ENCODE measurements around the gene STARD7. TPM values are rescaled to one million over a fixed set of nuclear protein-coding genes. Genes with fewer than 3 reads are reported as not detected.

Gene STARD7
- polyA plus RNA-seq, 1 donor (not counting 4 experiments of a cell fraction or from before 2014, with no cell fraction given): 73.4 TPM

DNA sequence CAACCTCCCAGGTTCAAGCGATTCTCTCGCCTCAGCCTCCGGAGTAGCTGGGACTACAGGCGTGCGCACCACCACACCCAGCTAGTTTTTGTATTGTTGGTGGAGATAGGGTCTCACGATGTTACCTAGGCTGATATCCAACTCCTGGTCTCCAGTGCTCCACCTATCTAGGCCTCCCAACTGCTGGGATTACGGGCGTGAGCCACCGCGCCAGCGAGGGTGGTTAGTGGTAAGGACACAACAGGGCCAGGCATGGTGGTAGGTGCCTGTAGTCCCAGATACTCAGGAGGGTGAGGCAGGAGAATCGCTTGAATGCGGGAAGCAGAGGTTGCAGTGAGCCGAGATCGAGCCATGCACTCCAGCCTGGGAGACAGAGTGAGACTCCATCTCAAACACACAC lies 36.8 kb downstream of the STARD7 start:
- TF ChIP-seq, protein P1, sequence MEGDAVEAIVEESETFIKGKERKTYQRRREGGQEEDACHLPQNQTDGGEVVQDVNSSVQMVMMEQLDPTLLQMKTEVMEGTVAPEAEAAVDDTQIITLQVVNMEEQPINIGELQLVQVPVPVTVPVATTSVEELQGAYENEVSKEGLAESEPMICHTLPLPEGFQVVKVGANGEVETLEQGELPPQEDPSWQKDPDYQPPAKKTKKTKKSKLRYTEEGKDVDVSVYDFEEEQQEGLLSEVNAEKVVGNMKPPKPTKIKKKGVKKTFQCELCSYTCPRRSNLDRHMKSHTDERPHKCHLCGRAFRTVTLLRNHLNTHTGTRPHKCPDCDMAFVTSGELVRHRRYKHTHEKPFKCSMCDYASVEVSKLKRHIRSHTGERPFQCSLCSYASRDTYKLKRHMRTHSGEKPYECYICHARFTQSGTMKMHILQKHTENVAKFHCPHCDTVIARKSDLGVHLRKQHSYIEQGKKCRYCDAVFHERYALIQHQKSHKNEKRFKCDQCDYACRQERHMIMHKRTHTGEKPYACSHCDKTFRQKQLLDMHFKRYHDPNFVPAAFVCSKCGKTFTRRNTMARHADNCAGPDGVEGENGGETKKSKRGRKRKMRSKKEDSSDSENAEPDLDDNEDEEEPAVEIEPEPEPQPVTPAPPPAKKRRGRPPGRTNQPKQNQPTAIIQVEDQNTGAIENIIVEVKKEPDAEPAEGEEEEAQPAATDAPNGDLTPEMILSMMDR (optimal IDR thresholded peaks at IDR 0.05 in 1 of 3, IDR thresholded peaks at IDR 0.05 in 1 of 3, conservative IDR thresholded peaks at IDR 0.05 in 1 of 3; ENCODE audit: extremely low read depth in 1 of 3, insufficient read depth in 2 of 3, low read length in 3 of 3): no peak
- no peak for TF ChIP-seq EZH2 (IDR thresholded peaks at IDR 0.05; ENCODE audit: low read length)
- no peaks in the 10 kb centered on the region for H3K79me2 ChIP-seq (ENCODE audit: control insufficient read depth, insufficient read depth, low read length)
- H3K4me2 ChIP-seq (ENCODE audit: control insufficient read depth, extremely low read depth, insufficient read depth, low read depth, low read length): no peak overlapping the region
- H3K4me1 ChIP-seq (ENCODE audit: control insufficient read depth, extremely low read depth, insufficient read depth, low read length): no peaks in the 10 kb centered on the region
- no peaks in the 10 kb centered on the region for H4K20me1 ChIP-seq (ENCODE audit: control insufficient read depth, extremely low read depth, insufficient read depth, low read length)
- DNase-seq (ENCODE audit: low read depth, low spot score): no peak
- H3K4me3 ChIP-seq (ENCODE audit: control insufficient read depth in 2 of 3, extremely low read depth in 1 of 3, insufficient read depth in 2 of 3, low read depth in 1 of 3, low read length in 3 of 3): no peak overlapping the region
- H3K27ac ChIP-seq (ENCODE audit: control insufficient read depth, insufficient read depth, low read length): no peak overlapping the region
- no peak for FAIRE-seq
- no peak overlapping the region for H2AFZ ChIP-seq (ENCODE audit: control insufficient read depth, low read length)
- H3K9ac ChIP-seq (ENCODE audit: control insufficient read depth, extremely low read depth, insufficient read depth, low read length): no peak overlapping the region
- no peaks in the 10 kb centered on the region for H3K9me1 ChIP-seq (ENCODE audit: control insufficient read depth, extremely low read depth, insufficient read depth, low read length)
- H3K9me3 ChIP-seq (ENCODE audit: control insufficient read depth, low read depth, low read length): no peaks in the 10 kb centered on the region
- H3K36me3 ChIP-seq (ENCODE audit: control insufficient read depth in 2 of 2, extremely low read depth in 1 of 2, insufficient read depth in 2 of 2, low read length in 2 of 2): no peaks in the 10 kb centered on the region
- H3K27me3 ChIP-seq (ENCODE audit: control insufficient read depth, extremely low read depth, insufficient read depth, low read length): no peaks in the 10 kb centered on the region
- dilution Hi-C loops (cut with MboI; ENCODE audit: extremely low pct_ligation_motif_present, low sequenced_read_pairs): no loop called here

GRCh38 chr2:96170626-96171025 lies 38.0 kb downstream of the STARD7 start:
- no peaks in the 10 kb centered on the region for H3K36me3 ChIP-seq (ENCODE audit: control insufficient read depth in 2 of 2, extremely low read depth in 1 of 2, insufficient read depth in 2 of 2, low read length in 2 of 2)
- no peak for TF ChIP-seq EZH2 (IDR thresholded peaks at IDR 0.05; ENCODE audit: low read length)
- TF ChIP-seq, protein P1 (optimal IDR thresholded peaks at IDR 0.05 in 1 of 3, IDR thresholded peaks at IDR 0.05 in 1 of 3, conservative IDR thresholded peaks at IDR 0.05 in 1 of 3; ENCODE audit: extremely low read depth in 1 of 3, insufficient read depth in 2 of 3, low read length in 3 of 3): no peak
- DNase-seq (ENCODE audit: low read depth, low spot score): no peak
- no peak overlapping the region for H3K4me3 ChIP-seq (ENCODE audit: control insufficient read depth in 2 of 3, extremely low read depth in 1 of 3, insufficient read depth in 2 of 3, low read depth in 1 of 3, low read length in 3 of 3)
- no peak overlapping the region for H3K27ac ChIP-seq (ENCODE audit: control insufficient read depth, insufficient read depth, low read length)
- dilution Hi-C loops (cut with MboI; ENCODE audit: extremely low pct_ligation_motif_present, low sequenced_read_pairs): no loop called here
- no peak overlapping the region for H3K9ac ChIP-seq (ENCODE audit: control insufficient read depth, extremely low read depth, insufficient read depth, low read length)
- no peak for FAIRE-seq
- no peaks in the 10 kb centered on the region for H3K79me2 ChIP-seq (ENCODE audit: control insufficient read depth, insufficient read depth, low read length)
- no peaks in the 10 kb centered on the region for H3K9me3 ChIP-seq (ENCODE audit: control insufficient read depth, low read depth, low read length)
- no peak overlapping the region for H2AFZ ChIP-seq (ENCODE audit: control insufficient read depth, low read length)
- H4K20me1 ChIP-seq (ENCODE audit: control insufficient read depth, extremely low read depth, insufficient read depth, low read length): no peaks in the 10 kb centered on the region
- H3K9me1 ChIP-seq (ENCODE audit: control insufficient read depth, extremely low read depth, insufficient read depth, low read length): no peaks in the 10 kb centered on the region
- no peaks in the 10 kb centered on the region for H3K27me3 ChIP-seq (ENCODE audit: control insufficient read depth, extremely low read depth, insufficient read depth, low read length)
- no peak overlapping the region for H3K4me2 ChIP-seq (ENCODE audit: control insufficient read depth, extremely low read depth, insufficient read depth, low read depth, low read length)
- no peaks in the 10 kb centered on the region for H3K4me1 ChIP-seq (ENCODE audit: control insufficient read depth, extremely low read depth, insufficient read depth, low read length)
